Activated T-helper 17 cell treated with anti-CD3 and anti-CD28 coated beads, Interleukin-2, amount 50 U/mL, for 72 hours (primary cell): ENCODE data around the gene CENPN. TPM values are rescaled to one million over a fixed set of nuclear protein-coding genes. Genes with fewer than 3 reads are reported as not detected.
A peak's percentile ranks its signal among the peaks of the same experiment; 100 is the strongest.

ENCODE experiments used
- ATAC-seq: fragments of 150-1000 bp; cut with Tn5 transposase; replicated peaks from 2 replicates; pipeline ENCODE4 v1.10.0; 2021; ENCODE audit warnings: mild to moderate bottlenecking, moderate library complexity
- H3K27ac Mint-ChIP-seq: one replicate; pipeline ENCODE4 v1.8.0; 2022; ENCODE audit warnings: mixed read lengths
- H3K27me3 Mint-ChIP-seq: one replicate; pipeline ENCODE4 v1.8.0; 2022; ENCODE audit warnings: mixed read lengths
- H3K36me3 Mint-ChIP-seq: one replicate; pipeline ENCODE4 v1.8.0; 2022; ENCODE audit warnings: low read depth, mild to moderate bottlenecking, mixed read lengths
- H3K4me1 Mint-ChIP-seq: one replicate; pipeline ENCODE4 v1.8.0; 2022; ENCODE audit warnings: mixed read lengths
- H3K4me3 Mint-ChIP-seq: one replicate; pipeline ENCODE4 v1.8.0; 2022; ENCODE audit warnings: mild to moderate bottlenecking, mixed read lengths
- H3K9me3 Mint-ChIP-seq: one replicate; pipeline ENCODE4 v1.8.0; 2022; ENCODE audit warnings: mixed read lengths
- total RNA-seq, 2 donors: library from RNA; stranded (reverse); gene quantifications; one replicate each; pipeline ENCODE4 v1.2.3, GENCODE V29; 2022

CENPN gene
- total RNA-seq, 2 donors from 2014 or later: 34.1 to 51.0 TPM

DNA sequence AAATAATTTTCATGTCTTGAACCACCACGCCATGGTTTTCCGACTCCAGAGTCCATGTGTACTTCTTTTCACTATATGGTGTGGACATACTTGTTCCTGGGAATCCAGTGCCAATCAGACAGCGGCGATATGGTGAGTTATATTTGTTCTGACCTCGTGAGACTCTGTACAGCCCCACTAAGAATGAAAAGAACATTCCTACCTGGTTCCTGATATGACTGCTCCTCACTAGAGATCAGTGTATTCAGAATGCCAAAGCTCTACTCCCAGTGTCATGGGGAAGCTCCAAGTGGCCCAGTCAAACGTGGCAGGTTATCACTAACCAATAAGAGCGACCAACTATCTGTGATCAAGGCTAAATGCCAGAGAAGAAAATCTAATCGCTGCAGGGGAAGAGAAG is 64.0 kb downstream of the CENPN start:
- H3K27me3 Mint-ChIP-seq: peaks cover 3% of the 10 kb centered on the region
- H3K27ac Mint-ChIP-seq: no peak overlapping the region
- H3K4me1 Mint-ChIP-seq: no peaks in the 10 kb centered on the region
- H3K4me3 Mint-ChIP-seq: no peak overlapping the region
- H3K9me3 Mint-ChIP-seq: no peaks in the 10 kb centered on the region
- ATAC-seq: no peak
- no peaks in the 10 kb centered on the region for H3K36me3 Mint-ChIP-seq

GRCh38 chr16:81071805-81072204 is 64.8 kb downstream of the CENPN start:
- no peak for ATAC-seq
- Mint-ChIP-seq H3K9me3 (no peaks in the 10 kb centered on the region), H3K27ac (no peak overlapping the region), H3K4me1 (no peaks in the 10 kb centered on the region), H3K36me3 (no peaks in the 10 kb centered on the region), H3K27me3 (peaks cover 3% of the 10 kb centered on the region), H3K4me3 (no peak overlapping the region)

GRCh38 chr16:81073560-81074330 is 66.7 kb downstream of the CENPN start:
- Mint-ChIP-seq H3K36me3 (no peaks in the 10 kb centered on the region), H3K27ac (no peak overlapping the region), H3K4me3 (no peak overlapping the region), H3K4me1 (no peaks in the 10 kb centered on the region), H3K9me3 (no peaks in the 10 kb centered on the region), H3K27me3 (peaks cover 3% of the 10 kb centered on the region)
- ATAC-seq: no peak

- ATAC-seq: peak; percentile 87
- Mint-ChIP-seq H3K27ac (no peak overlapping the region), H3K9me3 (no peaks in the 10 kb centered on the region), H3K36me3 (no peaks in the 10 kb centered on the region), H3K4me3 (no peak overlapping the region), H3K27me3 (no peaks in the 10 kb centered on the region), H3K4me1 (no peaks in the 10 kb centered on the region)
Observed at GRCh38 chr16:81076566-81077075, 69.6 kb downstream of the CENPN start.

DNA sequence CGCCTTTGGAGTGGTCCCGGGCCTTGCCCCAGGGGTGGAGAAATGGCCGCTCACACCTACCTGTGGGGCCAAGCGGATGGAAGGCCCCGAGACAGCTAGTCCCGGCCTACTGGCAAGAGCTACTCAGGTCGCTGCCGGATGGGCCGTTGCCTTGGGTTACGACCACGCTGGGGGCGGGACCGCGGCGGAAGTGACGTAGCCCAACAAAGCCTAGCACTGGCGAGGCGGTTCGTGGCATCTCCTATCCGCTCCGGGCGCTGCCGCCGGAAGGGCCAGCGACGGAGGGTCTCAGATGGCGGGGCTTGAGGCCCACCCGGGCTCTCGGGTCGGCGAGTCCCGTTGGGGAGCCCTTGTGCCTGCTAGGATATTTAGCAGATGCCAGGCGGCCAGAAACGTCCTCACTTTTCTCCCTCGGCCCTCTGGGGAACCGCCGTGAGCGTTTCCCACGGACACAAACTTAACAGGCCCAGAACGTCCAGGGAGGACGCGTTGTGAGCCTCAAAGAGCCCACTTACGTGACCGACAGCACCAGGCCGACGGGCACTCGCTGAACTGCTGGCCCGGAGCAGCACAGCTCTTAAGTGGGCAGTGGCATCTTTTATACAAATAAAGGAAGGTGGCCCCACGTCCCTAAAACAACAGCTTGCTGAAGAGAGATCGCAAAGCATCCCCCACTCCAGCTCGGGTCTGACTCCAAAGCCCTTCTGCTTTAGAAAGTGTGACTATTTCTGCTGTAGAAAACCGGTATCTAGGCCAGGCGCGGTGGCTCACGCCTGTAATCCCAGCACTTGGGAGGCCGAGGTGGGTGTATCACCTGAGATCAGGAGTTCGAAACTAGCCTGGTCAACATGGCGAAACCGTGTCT is 70.3 kb downstream of the CENPN start, which contains the start of gene C16orf46:
Gene C16orf46 (minus strand): TSS at position 163 of the 865 bp plus-strand sequence. CDS start 13,283 bp downstream, outside the sequence.
- H3K4me1 Mint-ChIP-seq: no peaks in the 10 kb centered on the region

DNA sequence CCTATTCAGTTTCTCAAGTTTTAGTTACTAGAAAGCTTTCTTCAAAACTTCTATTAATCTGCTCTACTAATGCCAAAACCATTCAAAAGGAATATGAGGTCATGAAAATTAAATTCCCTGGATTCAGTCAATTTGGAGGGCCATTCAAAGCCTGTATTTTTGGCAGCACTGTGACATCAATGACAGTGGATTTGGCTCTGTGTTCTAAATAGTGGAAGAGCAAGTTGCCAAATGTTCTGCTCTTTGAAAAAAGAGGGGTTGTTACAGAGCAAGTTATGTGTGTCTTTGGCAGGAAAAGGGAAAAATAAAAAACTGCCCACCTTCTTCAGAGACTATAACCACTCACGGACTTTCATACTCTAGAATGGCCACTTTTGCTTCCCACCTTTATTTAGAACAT is 73.2 kb downstream of the CENPN start:
- Mint-ChIP-seq H3K27me3 (no peaks in the 10 kb centered on the region), H3K36me3 (no peaks in the 10 kb centered on the region), H3K27ac (no peak overlapping the region), H3K4me1 (no peaks in the 10 kb centered on the region), H3K9me3 (no peaks in the 10 kb centered on the region), H3K4me3 (no peak overlapping the region)
- ATAC-seq: no peak

More for the DNA sequence above, 70.3 kb downstream of the CENPN start, which contains the start of gene C16orf46:
- no peaks in the 10 kb centered on the region for H3K36me3 Mint-ChIP-seq
- no peak within 1 kb of the TSS for H3K4me3 Mint-ChIP-seq
- H3K9me3 Mint-ChIP-seq: no peaks in the 10 kb centered on the region
- peak; percentile 94 for ATAC-seq
- no peaks in the 10 kb centered on the region for H3K27me3 Mint-ChIP-seq
- no peak within 1 kb of the TSS for H3K27ac Mint-ChIP-seq

- no peak for ATAC-seq
- no peaks in the 10 kb centered on the region for H3K36me3 Mint-ChIP-seq
- H3K27ac Mint-ChIP-seq: no peak overlapping the region
- H3K9me3 Mint-ChIP-seq: no peaks in the 10 kb centered on the region
- no peak overlapping the region for H3K4me3 Mint-ChIP-seq
- H3K4me1 Mint-ChIP-seq: no peaks in the 10 kb centered on the region
- no peaks in the 10 kb centered on the region for H3K27me3 Mint-ChIP-seq
Observed at GRCh38 chr16:81081014-81081413, 74.0 kb downstream of the CENPN start.

Other genes starting within 250 kb of the CENPN start
- gene CDYL2, start 202.6 kb upstream of the CENPN start, total RNA-seq: 10 to 100 TPM; 26.3 to 40.3 TPM
- 100 to 1,000 TPM in 1 of 2 donors, 10 to 100 TPM in 1; 78.8 to 138 TPM for gene CMC2, start 329 bp upstream of the CENPN start, total RNA-seq
- 10 to 100 TPM; 14.3 to 20.6 TPM for gene ATMIN, start 28.6 kb downstream of the CENPN start, total RNA-seq
- under 1 TPM in 1 of 2 donors, not detected in 1; 0.54 TPM for gene C16orf46, start 70.0 kb downstream of the CENPN start, total RNA-seq
- 10 to 100 TPM; 10.1 to 25.6 TPM for gene GCSH, start 89.2 kb downstream of the CENPN start, total RNA-seq
- not detected for gene BCO1, start 231.5 kb downstream of the CENPN start, total RNA-seq